GF-D8 (cell line): ENCODE measurements around the gene UGT1A8.

ENCODE experiments used
- DNase-seq: peaks from one replicate; lab custom pipeline; 2025; lab: John Stamatoyannopoulos, UW

Gene UGT1A8

DNA sequence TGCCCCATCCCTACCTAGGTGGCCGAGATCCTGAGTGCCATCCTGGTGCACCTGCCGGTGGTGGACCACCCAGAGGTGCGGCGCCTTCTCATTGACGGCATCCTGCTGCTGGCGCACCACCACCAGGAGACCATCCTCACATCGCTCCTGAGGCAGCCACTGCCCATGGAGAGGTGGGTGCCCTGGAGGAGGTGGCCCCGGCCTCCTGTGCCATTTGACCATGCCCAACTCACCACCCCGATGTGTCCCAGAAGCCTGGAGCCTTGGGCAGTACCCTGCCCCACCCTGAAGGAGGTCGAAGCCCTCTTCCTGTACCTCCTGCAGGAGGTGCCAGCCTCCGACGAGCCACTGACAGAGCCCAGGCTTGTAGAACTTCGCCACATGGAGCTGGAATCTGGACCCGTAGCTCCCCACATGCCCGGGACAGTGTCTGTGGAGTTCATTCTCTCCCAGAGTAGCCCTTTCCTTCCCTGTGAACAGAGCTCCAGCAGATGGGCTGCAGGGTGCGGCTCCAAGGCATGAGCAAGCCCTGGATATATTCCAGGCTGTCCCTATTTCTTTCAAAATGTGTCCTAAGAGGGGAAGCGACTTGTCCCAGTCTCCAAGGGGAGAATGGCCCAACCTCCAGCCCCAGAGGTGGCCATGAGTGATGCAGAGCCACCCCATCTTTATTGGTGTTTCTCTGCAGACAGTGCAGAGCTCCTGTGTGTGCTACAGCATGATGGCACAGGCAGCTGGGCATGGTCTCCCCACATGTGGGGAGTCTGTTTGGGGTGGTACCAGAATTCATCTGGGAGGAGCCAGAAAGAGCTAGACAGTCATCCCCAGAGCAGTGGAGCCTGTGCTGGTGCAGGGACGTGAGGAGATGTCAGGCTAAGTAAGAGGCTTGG is 202.7 kb downstream of the UGT1A8 start:
- no peak for DNase-seq

DNA sequence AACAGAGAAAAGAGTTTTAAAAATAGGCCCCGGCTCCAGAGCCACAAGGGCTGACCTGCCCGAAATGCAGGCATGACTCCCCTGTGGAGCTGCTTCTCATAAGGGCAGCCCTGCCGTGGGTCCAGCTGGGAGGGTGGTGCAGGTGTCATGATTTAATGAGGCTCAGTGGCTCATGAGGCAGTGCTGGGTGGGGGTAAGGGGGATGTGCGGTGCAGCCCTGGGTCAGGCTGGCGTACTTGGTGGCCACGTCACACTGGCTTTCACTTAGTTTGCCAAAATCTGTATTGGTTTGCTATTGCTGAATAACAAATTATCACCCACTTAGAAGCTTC is 203.3 kb downstream of the UGT1A8 start:
- DNase-seq: no peak

DNA sequence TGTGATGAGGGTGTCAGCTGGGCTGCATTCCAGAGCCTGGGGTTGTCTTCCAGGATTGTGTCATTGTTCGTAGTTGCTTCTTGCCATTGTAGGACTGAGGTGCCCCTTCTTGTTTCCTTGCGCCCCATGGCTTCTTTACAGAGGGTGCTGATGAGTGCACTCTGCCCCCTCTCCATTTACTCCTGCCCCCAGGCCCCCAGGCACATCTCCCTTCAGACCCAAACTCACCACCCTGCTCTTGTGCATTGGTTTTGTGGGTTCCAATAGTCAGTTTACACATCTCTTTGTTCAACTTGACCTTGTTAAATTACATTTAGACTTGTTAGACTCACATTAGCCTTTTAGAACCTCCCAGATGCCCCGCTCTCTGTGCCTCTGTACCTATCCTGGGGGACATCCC is 203.8 kb downstream of the UGT1A8 start:
- no peak for DNase-seq

DNA sequence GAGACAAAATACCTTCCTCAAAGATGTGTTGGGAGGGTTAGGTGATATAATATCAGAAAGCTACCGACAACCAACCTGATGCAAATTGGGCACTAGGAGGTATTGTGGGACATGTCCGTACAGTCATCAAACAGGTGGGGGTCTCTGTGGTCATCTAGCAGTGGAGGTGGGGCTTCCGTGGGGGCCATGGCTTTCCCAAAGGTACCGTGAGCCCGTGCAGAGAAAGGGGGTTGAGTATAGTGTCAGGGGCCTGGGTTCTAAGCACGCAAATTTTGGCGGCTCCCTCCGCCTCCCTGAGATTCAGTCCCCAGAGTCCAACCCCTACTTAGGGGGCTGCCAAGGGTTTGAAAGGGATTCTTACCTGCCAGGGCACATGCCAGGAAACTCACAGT is 204.3 kb downstream of the UGT1A8 start:
- no peak for DNase-seq

DNA sequence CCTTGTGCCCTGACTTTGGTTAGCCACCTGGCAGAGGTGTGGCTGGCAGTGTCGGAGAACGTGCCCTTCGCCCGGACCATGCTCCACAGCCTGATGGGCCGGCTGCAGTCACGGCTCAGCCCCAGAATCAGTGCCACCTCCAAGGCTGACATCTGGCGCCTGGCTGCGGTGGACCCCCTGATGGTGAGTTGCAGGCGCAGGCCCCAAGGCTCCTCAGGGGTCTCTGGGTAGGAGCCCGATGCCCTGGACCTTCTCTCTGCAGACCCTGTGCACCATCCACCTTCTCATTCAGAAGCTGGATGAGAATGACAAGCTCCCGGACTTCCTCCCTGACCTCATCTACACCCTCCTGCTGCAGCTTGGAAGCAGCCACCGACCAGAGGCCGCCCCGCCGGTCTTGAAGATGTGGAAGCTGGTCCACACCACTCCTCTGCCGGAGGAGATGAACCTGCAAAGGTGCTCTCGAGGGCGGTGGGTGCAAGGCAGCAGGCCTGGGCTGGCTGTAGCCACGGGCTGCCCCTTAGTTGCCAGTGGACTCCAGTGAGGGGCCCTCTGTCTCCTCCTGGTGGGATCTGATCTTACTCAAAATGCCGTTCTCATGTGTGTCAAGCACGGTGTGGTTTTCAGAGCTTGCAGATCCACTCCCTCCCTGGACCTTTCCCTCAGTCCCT is 204.8 kb downstream of the UGT1A8 start:
- DNase-seq: no peak
